ENCODE results near the gene TEX264.

The TEX264 gene

GRCh38 chr3:51662456-51662855 is 8.6 kb upstream of the TEX264 start:
- no peak for TF ChIP-seq POLR2AphosphoS5 (IDR thresholded peaks at IDR 0.05; ENCODE audit: low read depth, low read length)
- TF ChIP-seq SIN3A (IDR thresholded peaks at IDR 0.05; ENCODE audit: borderline replicate concordance, insufficient read depth, low read length) = no peak
- no peak for TF ChIP-seq REST (IDR thresholded peaks at IDR 0.05; ENCODE audit: insufficient read depth in 1 of 2, low read depth in 2 of 2, low read length in 2 of 2)
- TF ChIP-seq FOXP2 (optimal IDR thresholded peaks at IDR 0.05; ENCODE audit: borderline replicate concordance, extremely low read depth, extremely low read length, insufficient read depth) = no peak
- no peak for TF ChIP-seq TAF1 (IDR thresholded peaks at IDR 0.05; ENCODE audit: borderline replicate concordance, insufficient read depth, low read length)

- no peak for TF ChIP-seq TAF1 (IDR thresholded peaks at IDR 0.05; ENCODE audit: borderline replicate concordance, insufficient read depth, low read length)
- TF ChIP-seq REST (IDR thresholded peaks at IDR 0.05; ENCODE audit: insufficient read depth in 1 of 2, low read depth in 2 of 2, low read length in 2 of 2) = no peak
- no peak for TF ChIP-seq SIN3A (IDR thresholded peaks at IDR 0.05; ENCODE audit: borderline replicate concordance, insufficient read depth, low read length)
These were observed 2.3 kb upstream of the TEX264 start for GRCh38 chr3:51668756-51669155.

DNA sequence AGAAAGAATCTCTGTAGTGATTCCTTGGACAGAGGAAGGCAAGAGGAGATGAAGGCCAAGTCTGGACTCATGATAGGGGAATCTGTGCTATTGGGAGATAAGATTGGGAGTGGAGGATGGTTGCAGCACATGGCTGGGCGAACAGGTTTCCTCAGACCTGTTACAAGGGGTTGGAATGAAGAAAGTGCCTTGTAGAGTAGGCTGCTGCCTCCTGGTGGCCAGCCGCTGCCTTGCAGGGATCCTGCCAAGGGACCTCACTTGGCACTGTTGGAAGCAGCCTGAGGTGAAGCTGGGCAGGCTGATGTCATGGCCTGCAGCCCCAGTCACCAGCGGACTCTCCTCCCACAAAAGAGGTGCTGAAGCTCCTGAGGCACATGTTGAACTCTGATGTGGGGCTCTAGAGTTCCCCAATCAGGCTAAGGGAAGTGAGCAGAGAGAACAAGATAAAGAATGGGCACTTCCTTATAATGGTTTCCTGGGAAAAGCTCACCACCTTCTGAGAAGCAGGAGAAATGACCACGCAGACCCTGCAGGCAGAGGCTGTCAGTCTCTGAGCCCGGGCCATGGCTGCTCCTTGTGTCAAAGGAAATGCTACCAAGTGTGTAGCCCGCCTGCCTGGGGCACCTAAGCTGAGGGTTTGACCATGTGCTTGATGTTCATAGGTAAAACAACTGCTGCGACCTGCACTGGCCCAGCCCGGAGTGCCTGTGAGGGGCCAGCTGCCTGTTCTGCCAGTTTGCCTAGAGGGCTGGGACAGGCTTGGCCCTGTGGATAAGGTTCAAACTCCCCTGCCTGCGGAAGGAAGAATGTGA is 1.6 kb upstream of the TEX264 start:
- no peak for TF ChIP-seq REST (IDR thresholded peaks at IDR 0.05; ENCODE audit: insufficient read depth in 1 of 2, low read depth in 2 of 2, low read length in 2 of 2)
- TF ChIP-seq SIN3A (IDR thresholded peaks at IDR 0.05; ENCODE audit: borderline replicate concordance, insufficient read depth, low read length) = no peak
- TF ChIP-seq FOXP2 (optimal IDR thresholded peaks at IDR 0.05; ENCODE audit: borderline replicate concordance, extremely low read depth, extremely low read length, insufficient read depth) = peak; percentile 44

GRCh38 chr3:51670053-51670822 is 814 bp upstream of the TEX264 start:
- TF ChIP-seq TAF1 (IDR thresholded peaks at IDR 0.05; ENCODE audit: borderline replicate concordance, insufficient read depth, low read length) = no peak
- TF ChIP-seq REST (IDR thresholded peaks at IDR 0.05; ENCODE audit: insufficient read depth in 1 of 2, low read depth in 2 of 2, low read length in 2 of 2) = no peak
- no peak for TF ChIP-seq FOXP2 (optimal IDR thresholded peaks at IDR 0.05; ENCODE audit: borderline replicate concordance, extremely low read depth, extremely low read length, insufficient read depth)
- TF ChIP-seq POLR2AphosphoS5 (IDR thresholded peaks at IDR 0.05; ENCODE audit: low read depth, low read length) = no peak
- TF ChIP-seq SIN3A (IDR thresholded peaks at IDR 0.05; ENCODE audit: borderline replicate concordance, insufficient read depth, low read length) = no peak
